GM12872 (cell line): ENCODE measurements around the gene CPSF3.

Source experiments
- TF ChIP-seq, protein P1 (sequence below): IDR thresholded peaks from 3 replicates; pipeline ENCODE4 v1.5.1; 2011; ENCODE audit warnings: low read depth, mild to moderate bottlenecking, low read length, moderate library complexity; ENCODE audit not compliant: insufficient read depth

Gene CPSF3

DNA sequence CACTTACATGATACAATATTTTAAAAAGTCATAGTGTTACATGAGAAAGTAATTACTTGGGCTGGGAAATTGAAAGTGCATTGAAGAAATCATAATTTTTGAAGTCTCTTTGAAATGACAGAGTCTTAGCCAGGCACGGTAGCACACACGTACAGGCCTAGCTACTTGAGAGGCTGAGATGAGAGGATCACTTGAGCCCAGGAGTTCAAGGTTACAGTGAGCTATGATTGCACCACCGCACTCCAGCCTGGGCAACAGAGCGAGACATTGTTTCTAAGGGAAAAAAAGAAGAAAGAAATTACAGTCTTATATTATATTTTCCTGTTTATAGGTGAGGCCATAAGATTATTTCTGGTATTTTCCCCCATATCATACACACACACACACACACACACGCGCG lies 41.7 kb downstream of the CPSF3 start:
- TF ChIP-seq, protein P1, sequence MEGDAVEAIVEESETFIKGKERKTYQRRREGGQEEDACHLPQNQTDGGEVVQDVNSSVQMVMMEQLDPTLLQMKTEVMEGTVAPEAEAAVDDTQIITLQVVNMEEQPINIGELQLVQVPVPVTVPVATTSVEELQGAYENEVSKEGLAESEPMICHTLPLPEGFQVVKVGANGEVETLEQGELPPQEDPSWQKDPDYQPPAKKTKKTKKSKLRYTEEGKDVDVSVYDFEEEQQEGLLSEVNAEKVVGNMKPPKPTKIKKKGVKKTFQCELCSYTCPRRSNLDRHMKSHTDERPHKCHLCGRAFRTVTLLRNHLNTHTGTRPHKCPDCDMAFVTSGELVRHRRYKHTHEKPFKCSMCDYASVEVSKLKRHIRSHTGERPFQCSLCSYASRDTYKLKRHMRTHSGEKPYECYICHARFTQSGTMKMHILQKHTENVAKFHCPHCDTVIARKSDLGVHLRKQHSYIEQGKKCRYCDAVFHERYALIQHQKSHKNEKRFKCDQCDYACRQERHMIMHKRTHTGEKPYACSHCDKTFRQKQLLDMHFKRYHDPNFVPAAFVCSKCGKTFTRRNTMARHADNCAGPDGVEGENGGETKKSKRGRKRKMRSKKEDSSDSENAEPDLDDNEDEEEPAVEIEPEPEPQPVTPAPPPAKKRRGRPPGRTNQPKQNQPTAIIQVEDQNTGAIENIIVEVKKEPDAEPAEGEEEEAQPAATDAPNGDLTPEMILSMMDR = no peak

DNA sequence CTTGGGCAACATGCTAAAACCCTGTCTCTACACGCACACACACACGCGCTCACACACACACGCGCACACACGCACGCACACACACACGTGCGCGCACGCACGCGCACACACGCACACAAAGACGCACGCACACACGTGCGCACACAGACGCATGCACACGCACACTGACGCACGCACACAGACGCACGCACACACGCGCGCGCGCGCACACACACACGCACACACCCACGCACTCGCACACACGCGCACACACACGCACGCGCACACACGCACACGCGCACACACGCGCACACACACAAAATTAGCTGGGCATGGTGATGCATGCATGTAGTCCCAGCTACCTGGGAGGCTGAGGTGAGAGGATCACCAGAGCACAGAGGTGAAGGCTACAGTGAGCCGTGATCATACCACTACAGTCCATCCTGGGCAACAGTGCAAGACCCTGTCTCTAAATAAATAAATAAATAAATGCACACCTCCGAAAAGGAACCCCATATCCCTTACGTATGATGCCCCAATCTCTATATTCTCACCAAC lies 42.8 kb downstream of the CPSF3 start:
- TF ChIP-seq, protein P1 = no peak

DNA sequence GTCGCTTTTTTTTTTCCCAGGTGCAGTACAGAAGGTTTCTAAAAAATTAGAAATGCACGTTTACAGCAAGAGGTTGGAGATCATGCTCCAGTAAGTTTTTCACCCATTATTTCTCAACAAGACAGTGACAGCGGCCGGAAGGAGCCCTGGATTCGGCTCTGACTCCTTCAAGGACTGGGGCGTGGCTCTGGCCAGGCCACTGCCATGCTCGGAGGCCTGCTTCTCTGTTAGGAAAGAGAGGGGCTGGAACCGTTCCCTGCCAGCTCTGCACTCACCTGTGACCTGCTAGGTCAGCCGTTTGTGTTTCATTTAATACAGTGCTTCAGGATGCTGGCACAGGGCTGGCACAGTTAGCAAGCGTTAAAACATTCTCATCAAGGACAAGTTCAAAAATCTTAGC lies 44.2 kb downstream of the CPSF3 start:
- TF ChIP-seq, protein P1 = no peak

DNA sequence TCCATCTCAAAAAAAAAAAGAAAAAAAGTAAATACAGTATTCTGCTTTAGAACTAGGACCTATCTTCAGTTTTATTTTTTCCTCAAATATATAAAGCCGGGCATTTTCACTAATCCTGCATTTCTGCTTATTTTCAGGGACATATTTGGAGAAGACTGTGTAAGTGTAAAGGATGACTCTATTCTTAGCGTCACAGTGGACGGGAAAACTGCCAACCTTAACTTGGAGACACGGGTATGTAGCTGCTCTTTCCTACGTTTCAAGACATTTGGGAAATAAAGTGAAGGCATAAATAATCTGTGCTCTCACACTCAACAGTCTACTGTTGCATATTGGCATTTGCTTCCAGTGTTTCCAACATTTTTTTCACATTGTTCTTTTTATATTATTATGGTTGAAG lies 47.8 kb downstream of the CPSF3 start:
- TF ChIP-seq, protein P1 = no peak

DNA sequence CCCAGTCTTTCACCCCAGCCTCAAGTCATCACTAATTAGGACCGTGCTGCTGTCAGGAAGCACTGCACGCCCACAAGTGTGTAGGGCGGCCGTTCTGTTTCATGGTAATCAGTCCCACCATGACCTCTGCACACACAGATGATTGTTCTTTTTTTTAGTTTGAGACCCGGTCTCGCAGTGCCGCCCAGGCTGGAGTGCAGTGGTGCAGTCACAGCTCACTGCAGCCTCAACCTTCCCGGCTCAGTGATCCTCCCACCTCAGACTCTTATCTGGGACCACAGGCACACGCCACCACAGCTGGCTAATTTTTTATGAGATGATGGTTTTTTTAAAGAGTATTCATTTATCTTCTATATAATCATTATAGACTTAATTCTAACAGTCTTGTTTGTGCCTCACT lies 49.1 kb downstream of the CPSF3 start:
- TF ChIP-seq, protein P1 = no peak

DNA sequence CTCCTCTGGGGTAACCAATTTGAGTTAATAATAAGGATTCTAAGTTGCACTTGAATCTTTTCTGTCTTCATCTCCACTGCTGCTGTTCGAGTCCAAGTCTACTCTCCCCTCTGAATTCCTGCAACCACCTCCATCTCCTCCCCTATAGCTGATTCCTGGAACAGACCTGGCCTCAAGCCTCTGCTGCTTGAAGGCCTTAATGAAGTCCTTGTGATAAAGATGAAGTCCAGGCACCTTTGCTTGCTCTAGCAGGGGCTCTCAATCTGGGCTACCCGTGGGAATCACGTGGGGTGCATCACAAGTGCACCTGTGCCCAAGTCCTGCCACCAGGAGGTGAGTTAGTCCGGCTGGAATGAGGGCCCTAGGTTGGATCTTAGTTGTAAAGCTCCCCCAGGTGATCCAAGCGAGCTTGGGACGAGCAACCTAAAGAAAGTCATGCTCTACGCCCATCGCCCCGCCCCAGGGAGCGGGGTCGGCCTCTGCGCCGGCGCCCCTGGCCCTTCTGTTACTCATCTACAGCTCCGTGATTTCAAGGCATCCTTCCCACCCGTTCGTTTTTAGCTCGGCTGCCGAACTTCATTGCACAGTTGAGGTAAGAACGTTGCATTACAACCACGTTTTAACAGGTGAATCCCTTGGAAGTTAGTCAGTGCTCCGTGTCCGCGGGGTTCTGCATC lies 50.0 kb downstream of the CPSF3 start:
- TF ChIP-seq, protein P1 = peak; percentile 43; the same call in 2 of the 3 replicates

DNA sequence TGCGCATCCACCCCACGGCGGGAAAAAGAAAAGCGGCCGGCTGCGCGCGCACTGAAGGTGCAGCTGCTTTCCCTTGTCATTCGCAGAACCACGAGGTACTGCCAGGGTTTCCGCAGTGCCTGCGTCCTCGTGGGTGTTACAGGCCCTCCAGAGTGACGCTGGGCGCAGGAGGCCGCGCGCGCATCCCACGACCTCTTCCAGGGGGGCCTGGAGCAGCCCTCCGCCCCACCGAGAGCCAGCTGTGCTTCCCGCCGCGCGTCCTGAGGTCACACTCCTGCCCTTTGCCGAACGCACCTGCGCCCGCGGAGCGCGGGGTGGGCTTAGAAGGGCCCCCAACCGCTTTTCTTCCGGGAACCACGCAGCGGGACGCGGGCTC lies 50.5 kb downstream of the CPSF3 start:
- TF ChIP-seq, protein P1 = no peak
